ENCODE data around the gene SPATA9. TPM values are rescaled to one million over a fixed set of nuclear protein-coding genes. Genes with fewer than 3 reads are reported as not detected.

SPATA9 gene, protein sequence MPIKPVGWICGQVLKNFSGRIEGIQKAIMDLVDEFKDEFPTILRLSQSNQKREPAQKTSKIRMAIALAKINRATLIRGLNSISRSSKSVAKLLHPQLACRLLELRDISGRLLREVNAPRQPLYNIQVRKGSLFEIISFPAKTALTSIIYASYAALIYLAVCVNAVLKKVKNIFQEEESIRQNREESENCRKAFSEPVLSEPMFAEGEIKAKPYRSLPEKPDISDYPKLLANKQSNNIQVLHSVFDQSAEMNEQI
- total RNA-seq, result not detected in 2 replicates

- no peak for DNase-seq (ENCODE audit: extremely low read depth, low read depth, low spot score)
These were observed at the start of gene SPATA9 for GRCh38 chr5:95682891-95683290. SPATA9 (minus strand) TSS chr5:95682991; CDS start chr5:95682854, 137 bp downstream.

DNA sequence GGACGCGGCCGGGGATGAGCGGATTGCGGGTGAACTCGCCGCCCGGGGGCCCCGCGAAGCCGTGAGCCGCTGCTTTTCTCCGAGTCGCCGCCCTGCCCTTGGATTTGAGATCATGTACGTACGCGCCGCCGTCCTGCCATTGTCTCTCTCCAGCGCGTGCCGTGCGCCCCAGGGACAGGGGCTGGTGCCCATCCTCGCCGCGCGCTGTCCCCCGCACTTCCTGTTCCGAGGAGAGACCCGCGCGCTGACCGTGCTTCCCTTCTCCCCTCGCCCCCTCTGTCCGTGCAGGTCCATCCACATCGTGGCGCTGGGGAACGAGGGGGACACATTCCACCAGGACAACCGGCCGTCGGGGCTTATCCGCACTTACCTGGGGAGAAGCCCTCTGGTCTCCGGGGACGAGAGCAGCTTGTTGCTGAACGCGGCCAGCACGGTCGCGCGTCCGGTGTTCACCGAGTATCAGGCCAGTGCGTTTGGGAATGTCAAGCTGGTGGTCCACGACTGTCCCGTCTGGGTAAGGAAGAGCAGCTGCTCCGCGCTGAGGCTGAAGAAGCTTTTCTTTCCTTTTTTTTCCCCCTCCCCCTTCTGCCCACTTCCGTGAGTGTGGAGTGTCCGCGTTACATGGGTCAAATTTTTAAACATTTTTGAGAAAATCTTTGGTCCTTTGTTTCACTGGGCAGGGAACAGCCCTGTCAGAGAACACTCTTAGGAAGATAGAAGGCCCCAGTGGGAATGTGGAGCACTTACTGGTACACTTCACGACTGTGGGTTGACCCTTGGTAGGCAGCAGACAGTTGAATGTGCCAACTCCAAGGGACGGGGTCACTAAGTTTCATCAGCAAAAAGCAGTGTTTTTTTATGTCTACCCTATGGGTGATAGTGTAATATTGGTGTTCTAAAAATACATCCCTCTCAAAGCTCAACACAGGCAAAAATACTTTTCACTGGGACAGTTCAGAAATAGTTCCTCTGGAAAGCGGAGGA lies 49.1 kb upstream of the SPATA9 start:
- no peak for DNase-seq (ENCODE audit: extremely low read depth, low read depth, low spot score)

DNA sequence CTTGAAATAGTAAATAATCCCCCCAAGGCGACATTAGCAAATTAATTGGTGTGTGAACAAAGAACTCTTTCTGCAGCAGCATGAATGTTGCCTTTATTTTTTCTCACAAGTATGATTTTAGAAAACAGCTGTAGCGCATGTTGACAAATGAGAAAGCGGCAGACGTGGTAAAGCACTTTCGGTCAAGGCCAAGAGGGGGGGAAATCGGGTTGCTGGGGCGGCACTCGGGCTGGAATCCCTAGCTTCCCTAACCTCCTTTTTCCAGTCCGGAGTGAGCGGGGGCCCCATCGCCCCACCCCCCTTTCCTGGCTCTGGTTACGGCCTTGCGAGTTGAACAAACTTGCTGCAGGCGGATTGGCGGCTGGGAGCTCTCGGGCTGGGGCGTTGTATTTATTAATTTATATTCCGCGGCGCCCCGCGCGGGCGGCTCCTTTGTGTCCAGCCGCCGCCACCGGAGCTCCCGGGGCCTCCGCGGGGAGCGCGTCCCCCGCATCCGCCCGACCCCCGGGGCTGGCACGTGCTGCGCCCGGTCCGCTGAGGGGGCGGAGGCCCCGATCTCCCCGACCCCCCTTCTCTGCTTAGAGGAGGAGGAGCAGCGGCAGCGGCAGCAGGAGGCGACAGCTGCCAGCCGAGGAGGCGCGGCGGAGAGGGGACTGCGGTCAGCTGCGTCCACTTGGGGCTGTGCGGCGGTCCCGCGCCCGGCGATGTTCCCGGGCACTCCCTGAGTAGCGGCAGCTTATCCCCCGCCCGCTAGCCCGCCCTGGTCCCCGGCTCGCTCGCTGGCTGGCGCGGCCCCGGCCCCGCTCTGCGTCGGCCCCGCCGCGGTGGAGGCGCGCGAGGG lies 48.2 kb upstream of the SPATA9 start, which contains the start of gene RHOBTB3:
TSS of gene RHOBTB3 (plus strand) at position 607 of the 841 bp plus-strand sequence. CDS start 347 bp downstream, outside the sequence.
- no peak for DNase-seq (ENCODE audit: extremely low read depth, low read depth, low spot score)

DNA sequence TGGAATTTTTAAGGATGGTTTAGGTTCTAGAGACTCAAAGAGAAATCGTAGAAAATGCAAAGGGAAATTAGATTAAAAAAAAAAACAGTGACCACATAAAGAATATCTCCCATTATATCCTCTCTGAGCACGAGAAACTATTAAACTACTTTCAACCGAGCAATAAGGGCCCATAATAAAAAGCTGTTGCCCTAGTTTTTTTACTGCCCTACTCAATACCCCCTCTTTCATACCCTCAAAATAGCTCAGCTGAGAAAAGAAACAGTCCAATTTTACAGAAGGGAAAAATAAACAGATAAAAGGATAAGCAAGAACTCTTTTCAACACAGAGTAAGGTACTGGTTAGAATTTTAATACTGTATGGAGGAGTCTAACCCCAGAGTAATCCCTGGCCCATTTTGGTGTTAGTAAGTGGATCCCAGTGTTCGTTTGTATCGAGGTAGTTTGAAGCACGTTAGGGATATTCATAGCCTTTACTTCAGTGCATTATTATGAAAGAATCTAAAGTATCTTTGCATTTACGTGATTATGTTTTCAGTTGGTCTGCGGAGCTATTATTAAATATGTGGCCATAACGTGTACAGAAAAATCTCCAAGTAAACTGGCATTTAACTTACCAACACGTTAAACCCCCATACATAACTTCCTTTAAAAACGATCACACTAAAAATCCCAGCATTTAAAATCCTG lies 47.4 kb upstream of the SPATA9 start:
- DNase-seq (ENCODE audit: extremely low read depth, low read depth, low spot score), result no peak

- no peak for DNase-seq (ENCODE audit: extremely low read depth, low read depth, low spot score)
These were observed 46.6 kb upstream of the SPATA9 start for GRCh38 chr5:95729115-95730010.

DNA sequence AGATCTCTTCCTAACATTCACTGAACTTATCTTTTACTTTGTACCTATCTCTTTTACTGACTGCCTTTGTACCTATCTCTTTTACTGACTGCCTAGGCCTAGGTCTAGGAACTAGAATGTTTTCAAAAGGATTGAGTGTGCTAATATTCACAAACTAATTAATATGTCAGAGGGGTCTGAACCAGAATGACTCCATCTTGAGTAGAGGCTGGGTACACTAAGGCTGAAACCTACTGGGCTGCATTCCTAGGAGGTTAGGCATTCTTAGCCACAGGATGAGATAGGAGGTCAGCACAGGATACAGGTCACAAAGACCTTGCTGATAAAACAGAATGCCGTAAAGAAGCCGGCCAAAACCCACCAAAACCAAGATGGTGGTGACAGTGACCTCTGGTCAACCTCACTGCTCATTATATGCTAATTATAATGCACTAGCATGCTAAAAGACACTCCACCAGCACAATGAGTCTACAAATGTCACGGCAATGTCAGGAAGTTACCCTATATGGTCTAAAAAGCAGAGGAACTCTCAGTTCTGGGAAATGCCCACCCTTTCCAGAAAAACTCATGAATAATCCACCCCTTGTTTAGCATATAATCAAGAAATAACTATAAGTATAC lies 45.8 kb upstream of the SPATA9 start:
- no peak for DNase-seq (ENCODE audit: extremely low read depth, low read depth, low spot score)

- no peak for DNase-seq (ENCODE audit: extremely low read depth, low read depth, low spot score)
These were observed 45.0 kb upstream of the SPATA9 start for GRCh38 chr5:95727764-95728191.

DNA sequence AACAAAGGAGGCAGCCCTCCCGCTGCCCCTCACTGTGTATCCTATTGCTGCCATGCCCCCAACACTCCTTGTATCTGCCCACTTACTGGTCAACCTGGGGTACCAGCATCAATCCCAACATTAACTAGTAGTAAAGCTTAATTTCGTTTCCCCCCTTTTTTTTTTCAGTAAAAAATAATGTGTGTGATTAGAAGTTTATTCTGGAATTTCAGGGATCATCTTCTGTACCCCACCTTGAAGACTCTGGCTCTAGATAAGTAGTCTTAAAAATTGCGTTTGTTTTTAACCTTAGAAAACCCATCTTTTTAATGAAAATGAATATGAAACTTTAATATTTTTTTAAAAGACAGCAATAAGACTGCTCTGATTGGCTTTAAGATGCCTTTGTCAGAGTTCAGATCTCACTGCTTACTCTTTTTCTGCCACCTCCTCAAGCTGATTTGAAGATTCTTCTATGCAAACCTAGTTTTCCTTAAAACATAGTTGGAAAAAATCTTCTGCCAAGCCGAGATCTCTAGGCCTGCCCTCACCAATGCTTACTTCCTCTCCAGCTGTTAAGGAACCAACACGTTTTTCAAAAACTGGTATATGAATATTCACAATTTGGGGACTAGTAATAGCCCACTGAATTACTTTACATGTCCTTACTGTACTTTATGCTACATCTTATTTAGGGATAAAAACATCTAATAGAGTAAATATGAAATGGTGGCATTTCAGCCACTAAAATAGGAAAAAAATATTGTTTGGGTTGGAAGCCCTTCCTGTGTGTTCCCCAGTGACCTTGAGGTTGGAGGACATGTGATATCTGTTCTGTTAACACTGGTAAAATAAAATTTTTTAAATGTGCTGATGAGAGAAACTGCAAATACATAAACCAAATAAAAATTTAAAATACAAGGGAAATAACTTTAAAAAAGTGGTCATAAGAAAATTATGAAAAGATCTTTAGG lies 44.3 kb upstream of the SPATA9 start:
- no peak for DNase-seq (ENCODE audit: extremely low read depth, low read depth, low spot score)

DNA sequence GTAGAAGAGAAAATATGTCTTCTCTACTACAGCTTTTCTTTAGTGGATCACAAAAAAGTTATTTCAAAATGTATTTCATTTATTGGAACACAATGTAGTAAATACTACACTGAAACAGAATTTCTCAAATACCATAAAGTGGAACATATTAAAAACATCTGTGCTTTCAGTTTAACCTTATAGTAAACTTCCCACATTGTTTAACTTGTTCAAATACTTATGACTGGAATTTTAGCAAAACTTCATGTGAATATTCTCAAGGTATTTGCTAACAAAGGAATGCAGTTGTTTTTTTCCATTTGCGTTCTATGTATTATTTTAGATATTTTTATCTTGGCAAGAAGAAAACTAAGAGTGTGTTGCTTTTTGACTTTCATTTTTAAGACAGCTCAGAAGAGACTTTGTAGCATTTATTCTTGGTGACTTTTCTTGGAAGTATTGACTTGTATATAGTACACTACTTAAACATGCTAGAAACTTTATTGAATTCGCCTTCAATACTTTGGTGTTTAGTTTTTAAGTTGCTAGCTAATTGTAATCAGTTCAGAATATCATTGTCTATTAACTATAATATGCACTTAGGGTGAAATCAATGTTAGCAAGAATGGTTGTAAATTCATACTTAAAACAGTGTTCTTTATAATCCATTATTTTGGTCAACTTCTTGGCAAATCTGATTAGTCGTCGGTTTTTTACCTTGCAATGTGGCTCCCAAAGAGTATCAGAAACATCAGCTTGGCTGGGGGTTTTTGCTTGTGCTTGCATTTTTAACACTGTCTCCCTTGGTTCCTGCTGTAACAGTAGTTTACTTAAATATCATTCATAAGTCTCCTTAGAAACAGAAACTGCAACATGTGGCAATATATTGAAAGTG lies 43.4 kb upstream of the SPATA9 start:
- DNase-seq (ENCODE audit: extremely low read depth, low read depth, low spot score), result no peak

DNA sequence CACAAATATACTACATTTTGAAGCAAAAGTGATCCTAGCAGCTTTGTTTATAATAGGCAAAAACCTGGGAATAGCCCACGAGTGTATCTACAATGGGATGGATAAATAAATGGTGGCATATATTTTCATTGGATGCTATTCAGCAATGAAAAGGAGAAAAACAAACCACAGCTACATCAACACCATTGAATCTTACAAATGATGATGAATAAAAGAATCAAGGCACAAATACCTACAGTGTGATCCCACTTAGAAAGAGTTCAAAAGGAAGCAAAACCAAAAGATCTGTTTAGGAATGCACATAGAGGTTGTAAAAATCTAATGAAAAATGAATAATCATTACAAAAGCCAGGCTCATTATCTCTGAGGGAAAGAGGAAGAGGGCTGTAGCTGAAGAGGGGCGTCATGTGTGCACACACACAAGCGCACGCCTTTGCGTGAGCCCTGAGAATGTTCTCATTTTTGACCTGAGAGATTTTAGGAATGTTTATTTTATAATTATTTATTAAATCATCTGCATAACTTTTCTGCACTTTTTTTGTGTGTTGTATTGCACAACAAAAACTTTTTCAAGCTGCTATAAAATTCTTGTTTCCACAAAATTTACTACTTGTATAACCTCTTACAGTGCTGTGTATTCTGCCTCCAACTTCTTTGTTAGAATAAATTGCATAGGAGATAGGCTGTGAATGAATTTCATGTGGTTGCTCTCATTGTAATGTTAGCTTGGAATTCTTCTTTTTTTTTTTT lies 42.5 kb upstream of the SPATA9 start:
- DNase-seq (ENCODE audit: extremely low read depth, low read depth, low spot score), result no peak

- DNase-seq (ENCODE audit: extremely low read depth, low read depth, low spot score), result no peak
These were observed 41.0 kb upstream of the SPATA9 start for GRCh38 chr5:95723632-95724369.

- DNase-seq (ENCODE audit: extremely low read depth, low read depth, low spot score), result no peak
These were observed 38.9 kb upstream of the SPATA9 start for GRCh38 chr5:95721582-95722295.

DNA sequence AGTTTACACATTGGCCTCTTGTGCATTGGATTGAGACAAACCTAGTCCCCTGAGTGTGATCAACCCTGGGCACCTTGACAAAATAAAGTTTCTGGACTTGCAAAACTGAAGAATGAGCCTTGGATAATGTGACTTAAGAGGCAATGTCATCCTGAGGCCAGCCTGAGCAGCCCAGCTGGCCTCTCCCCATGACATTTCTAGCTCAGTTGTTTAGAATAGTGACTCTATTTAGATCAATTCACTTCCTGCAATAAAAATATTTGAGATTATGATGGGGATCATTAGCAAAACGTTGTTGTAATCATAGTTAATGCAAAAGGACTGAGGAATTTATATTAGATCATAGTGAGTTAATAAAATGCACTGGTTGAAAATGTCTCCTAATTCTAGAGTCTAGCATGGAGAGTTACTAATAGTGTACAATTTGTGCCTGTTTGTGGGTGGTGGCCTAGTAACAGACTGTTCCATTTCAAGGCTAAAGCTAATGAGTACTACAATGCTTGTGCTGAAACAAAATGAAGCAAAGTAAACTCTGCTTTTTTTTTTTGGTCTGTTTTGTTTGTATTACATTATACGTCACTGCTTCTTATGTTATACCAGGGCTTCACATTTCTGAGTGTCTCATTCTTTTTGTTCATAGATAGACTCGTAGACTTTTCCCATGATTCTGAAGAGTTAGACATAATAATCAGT lies 37.4 kb upstream of the SPATA9 start:
- no peak for DNase-seq (ENCODE audit: extremely low read depth, low read depth, low spot score)

GRCh38 chr5:95718738-95719137 lies 35.9 kb upstream of the SPATA9 start:
- DNase-seq (ENCODE audit: extremely low read depth, low read depth, low spot score), result no peak
